Fibroblast of mammary gland (primary cell): ENCODE results near the gene ULBP2.

ENCODE experiments used
- DNase-seq: peaks from one replicate; pipeline ENCODE4 v3.0.0-alpha.2; 2010; ENCODE audit warnings: low read depth
- H3K4me3 ChIP-seq: 2 replicates; pipeline ENCODE4 v1.5.1; 2011; ENCODE audit warnings: low read depth, mild to moderate bottlenecking, low read length, moderate library complexity; ENCODE audit not compliant: control insufficient read depth
- CTCF ChIP-seq: conservative IDR thresholded peaks from 2 replicates; pipeline ENCODE4 v1.5.1; 2011; ENCODE audit warnings: low read depth, low read length, inconsistent platforms; ENCODE audit not compliant: control insufficient read depth, insufficient read depth

The ULBP2 gene

GRCh38 chr6:149941583-149942460, at the start of gene ULBP2:
Gene ULBP2 (plus strand): TSS chr6:149942014. CDS start chr6:149942073, 59 bp downstream.
- H3K4me3 ChIP-seq, result peak within 1 kb of the TSS; percentile 51
- peak; percentile 95 for DNase-seq

GRCh38 chr6:149895048-149895590, 46.7 kb upstream of the ULBP2 start:
- no peak for TF ChIP-seq CTCF
- DNase-seq, result peak; percentile 89
- H3K4me3 ChIP-seq, result no peak overlapping the region

More at GRCh38 chr6:149941583-149942460, at the start of gene ULBP2:
- TF ChIP-seq CTCF, result no peak

- DNase-seq, result peak; percentile 80
- no peak overlapping the region for H3K4me3 ChIP-seq
- no peak for TF ChIP-seq CTCF
Observed at GRCh38 chr6:149895833-149896271, 46.0 kb upstream of the ULBP2 start.

GRCh38 chr6:149896491-149896890, 45.3 kb upstream of the ULBP2 start:
- no peak for TF ChIP-seq CTCF
- H3K4me3 ChIP-seq, result no peak overlapping the region
- peak; percentile 58 for DNase-seq

GRCh38 chr6:149897015-149897697, 44.7 kb upstream of the ULBP2 start:
- peak overlapping the region; percentile 12 for H3K4me3 ChIP-seq
- peak; percentile 94 for DNase-seq
- no peak for TF ChIP-seq CTCF

GRCh38 chr6:149897855-149898744, 43.7 kb upstream of the ULBP2 start, which contains the start of gene RAET1E:
Gene RAET1E (minus strand): TSS chr6:149898113. CDS start chr6:149890901, 7,212 bp downstream.
- no peak for DNase-seq
- TF ChIP-seq CTCF, result no peak
- H3K4me3 ChIP-seq, result peak within 1 kb of the TSS; percentile 12
